Osteocyte (in vitro differentiated cells): Measurements from ENCODE around the gene RYK. TPM values are rescaled to one million over a fixed set of nuclear protein-coding genes. Genes with fewer than 3 reads are reported as not detected.

ENCODE experiments used
- DNase-seq: peaks from one replicate; pipeline ENCODE4 v3.0.0; 2021; ENCODE audit warnings: mixed read lengths; ENCODE audit not compliant: unreplicated experiment; ENCODE audit errors: extremely low spot score
- H3K27ac Mint-ChIP-seq: one replicate; pipeline ENCODE4 v1.8.0; 2021; ENCODE audit warnings: mild to moderate bottlenecking, mixed read lengths; ENCODE audit not compliant: unreplicated experiment
- H3K27me3 Mint-ChIP-seq: one replicate; pipeline ENCODE4 v1.8.0; 2021; ENCODE audit warnings: mixed read lengths; ENCODE audit not compliant: unreplicated experiment
- H3K36me3 Mint-ChIP-seq: one replicate; pipeline ENCODE4 v1.8.0; 2021; ENCODE audit warnings: mixed read lengths; ENCODE audit not compliant: unreplicated experiment
- H3K4me1 Mint-ChIP-seq: one replicate; pipeline ENCODE4 v1.8.0; 2021; ENCODE audit warnings: mixed read lengths; ENCODE audit not compliant: unreplicated experiment
- H3K4me3 Mint-ChIP-seq: one replicate; pipeline ENCODE4 v1.8.0; 2021; ENCODE audit warnings: mild to moderate bottlenecking, moderate library complexity, mixed read lengths; ENCODE audit not compliant: unreplicated experiment
- H3K9me3 Mint-ChIP-seq: one replicate; pipeline ENCODE4 v1.8.0; 2021; ENCODE audit warnings: mixed read lengths; ENCODE audit not compliant: unreplicated experiment
- total RNA-seq: library from RNA; stranded (reverse); gene quantifications from 2 replicates; pipeline ENCODE4 v1.2.1, GENCODE V29; 2021
- TF ChIP-seq, protein P1 (sequence below): fragments of 200-600 bp; sonication (generic); IDR thresholded peaks from 2 replicates; pipeline ENCODE4 v1.5.0; 2021; ENCODE audit warnings: antibody characterized with exemption, mild to moderate bottlenecking, moderate library complexity

The RYK gene
- total RNA-seq, 1 donor from 2014 or later: 70.7 TPM

DNA sequence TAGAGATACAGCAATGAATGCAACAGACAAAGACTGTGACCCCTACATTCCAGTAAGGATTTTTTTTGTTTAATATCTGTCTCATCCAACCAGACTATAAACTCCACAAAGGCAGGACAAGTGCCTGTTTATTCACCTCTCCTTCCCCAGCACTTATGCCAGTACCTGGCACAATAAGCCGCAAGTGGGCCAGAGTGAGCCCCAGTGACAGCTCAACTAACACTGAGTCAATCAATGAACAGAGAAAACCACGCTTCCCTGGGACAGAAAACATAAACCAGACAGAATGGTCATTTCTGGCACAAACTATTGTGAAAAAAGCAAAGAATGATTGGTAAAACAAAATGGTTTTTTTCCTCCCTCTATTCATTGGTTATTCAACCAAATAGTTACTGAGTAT is 52.2 kb downstream of the RYK start:
- Mint-ChIP-seq H3K27ac (no peak overlapping the region), H3K4me3 (no peak overlapping the region), H3K36me3 (peaks cover 29% of the 10 kb centered on the region), H3K27me3 (no peaks in the 10 kb centered on the region), H3K9me3 (no peaks in the 10 kb centered on the region), H3K4me1 (peaks cover 11% of the 10 kb centered on the region)
- TF ChIP-seq, protein P1, sequence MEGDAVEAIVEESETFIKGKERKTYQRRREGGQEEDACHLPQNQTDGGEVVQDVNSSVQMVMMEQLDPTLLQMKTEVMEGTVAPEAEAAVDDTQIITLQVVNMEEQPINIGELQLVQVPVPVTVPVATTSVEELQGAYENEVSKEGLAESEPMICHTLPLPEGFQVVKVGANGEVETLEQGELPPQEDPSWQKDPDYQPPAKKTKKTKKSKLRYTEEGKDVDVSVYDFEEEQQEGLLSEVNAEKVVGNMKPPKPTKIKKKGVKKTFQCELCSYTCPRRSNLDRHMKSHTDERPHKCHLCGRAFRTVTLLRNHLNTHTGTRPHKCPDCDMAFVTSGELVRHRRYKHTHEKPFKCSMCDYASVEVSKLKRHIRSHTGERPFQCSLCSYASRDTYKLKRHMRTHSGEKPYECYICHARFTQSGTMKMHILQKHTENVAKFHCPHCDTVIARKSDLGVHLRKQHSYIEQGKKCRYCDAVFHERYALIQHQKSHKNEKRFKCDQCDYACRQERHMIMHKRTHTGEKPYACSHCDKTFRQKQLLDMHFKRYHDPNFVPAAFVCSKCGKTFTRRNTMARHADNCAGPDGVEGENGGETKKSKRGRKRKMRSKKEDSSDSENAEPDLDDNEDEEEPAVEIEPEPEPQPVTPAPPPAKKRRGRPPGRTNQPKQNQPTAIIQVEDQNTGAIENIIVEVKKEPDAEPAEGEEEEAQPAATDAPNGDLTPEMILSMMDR: no peak
- no peak for DNase-seq

DNA sequence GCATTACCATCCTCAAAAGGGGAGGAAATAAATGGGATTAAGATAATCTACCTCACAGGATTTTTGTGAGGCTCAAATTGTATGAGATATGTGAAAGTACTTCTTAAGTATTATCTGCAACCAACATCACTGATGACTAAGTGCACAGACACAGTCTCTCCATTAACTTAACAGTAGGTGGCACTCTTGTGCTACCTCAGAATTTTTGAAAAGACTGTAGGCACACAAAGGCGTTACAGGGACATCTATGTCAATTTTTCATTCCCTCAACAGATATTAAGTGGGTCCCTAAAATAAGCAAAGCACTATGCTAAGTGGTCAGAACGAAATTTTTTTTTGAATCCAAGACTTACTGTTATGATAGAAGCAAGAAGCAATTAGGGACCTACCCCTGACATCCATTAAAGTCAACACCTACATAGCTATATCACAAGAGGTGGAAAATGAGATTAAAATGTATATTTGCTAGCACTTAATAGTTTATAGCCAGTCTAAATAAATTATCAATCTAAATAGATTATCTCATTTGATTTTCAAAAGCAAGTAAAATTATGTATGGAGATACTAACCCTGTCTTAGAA is 52.9 kb downstream of the RYK start:
- Mint-ChIP-seq H3K27me3 (no peaks in the 10 kb centered on the region), H3K27ac (no peak overlapping the region), H3K9me3 (no peaks in the 10 kb centered on the region), H3K4me3 (no peak overlapping the region), H3K4me1 (peaks cover 11% of the 10 kb centered on the region), H3K36me3 (peaks cover 31% of the 10 kb centered on the region)
- TF ChIP-seq, protein P1: peak; percentile 83
- DNase-seq: no peak

DNA sequence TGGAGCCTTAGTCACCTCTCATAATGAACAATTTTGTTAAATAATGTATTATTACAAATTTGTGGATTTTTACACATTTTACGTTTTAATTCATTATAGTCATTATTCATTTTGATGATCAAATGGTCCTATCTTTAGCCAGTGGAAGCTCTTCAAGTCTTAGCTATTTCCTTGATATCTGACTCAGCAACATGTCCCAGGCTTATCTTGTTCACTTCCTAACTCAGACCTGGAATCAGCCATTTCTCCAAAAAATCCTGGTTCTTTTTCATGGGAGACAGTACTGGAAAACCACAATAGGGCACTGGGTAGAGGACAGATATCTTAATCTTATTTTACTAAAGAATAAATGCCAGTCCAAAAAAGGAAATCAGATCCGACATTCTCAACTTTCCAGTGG is 56.4 kb downstream of the RYK start:
- Mint-ChIP-seq H3K4me1 (no peaks in the 10 kb centered on the region), H3K4me3 (no peak overlapping the region), H3K27ac (no peak overlapping the region), H3K27me3 (no peaks in the 10 kb centered on the region), H3K9me3 (no peaks in the 10 kb centered on the region), H3K36me3 (peaks cover 31% of the 10 kb centered on the region)
- no peak for DNase-seq
- TF ChIP-seq, protein P1: no peak

DNA sequence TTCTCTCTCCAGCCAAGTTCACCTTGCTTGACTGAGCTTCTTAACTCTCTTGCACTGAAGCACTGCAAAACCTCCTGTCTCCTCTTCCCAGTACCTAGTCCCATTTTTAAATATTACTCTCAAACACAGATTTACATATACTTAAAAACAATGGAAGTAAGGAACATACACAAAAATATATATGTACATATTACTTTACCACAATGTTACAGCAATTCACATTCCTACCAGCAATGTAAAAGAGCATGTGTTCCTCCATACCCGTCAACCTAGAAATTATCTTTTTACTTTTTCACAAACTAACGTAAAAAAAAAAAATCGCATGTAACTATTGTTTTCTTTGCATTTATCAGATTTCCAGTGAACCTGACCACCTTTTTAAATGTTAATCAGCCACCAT is 60.4 kb downstream of the RYK start:
- Mint-ChIP-seq H3K4me1 (peaks cover 1% of the 10 kb centered on the region), H3K27me3 (no peaks in the 10 kb centered on the region), H3K27ac (no peak overlapping the region), H3K9me3 (no peaks in the 10 kb centered on the region), H3K4me3 (no peak overlapping the region), H3K36me3 (peaks cover 35% of the 10 kb centered on the region)
- no peak for DNase-seq
- TF ChIP-seq, protein P1: peak; percentile 12

DNA sequence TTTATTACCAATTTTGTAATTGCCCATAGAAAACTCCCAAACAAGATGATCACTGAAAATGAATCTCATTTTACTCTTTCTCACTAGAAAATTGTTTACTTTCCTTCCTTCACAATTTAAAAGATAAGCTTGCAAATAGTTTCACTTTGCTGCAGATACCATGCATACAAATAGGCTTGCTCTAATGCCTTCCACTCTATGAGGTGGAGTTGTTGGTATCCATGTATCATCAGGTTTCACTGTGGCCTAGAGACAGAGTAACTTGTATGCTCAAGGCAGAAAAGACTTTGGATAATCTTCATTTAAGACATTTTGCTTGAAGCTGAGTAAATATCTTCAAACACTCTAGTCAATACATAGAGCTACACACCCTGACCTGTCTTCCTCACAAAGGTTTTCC is 60.8 kb downstream of the RYK start:
- no peak for DNase-seq
- H3K4me3 Mint-ChIP-seq: no peak overlapping the region
- H3K27ac Mint-ChIP-seq: no peak overlapping the region
- peaks cover 1% of the 10 kb centered on the region for H3K4me1 Mint-ChIP-seq
- no peaks in the 10 kb centered on the region for H3K27me3 Mint-ChIP-seq
- H3K9me3 Mint-ChIP-seq: no peaks in the 10 kb centered on the region
- peaks cover 33% of the 10 kb centered on the region for H3K36me3 Mint-ChIP-seq
- TF ChIP-seq, protein P1: no peak
